NCI-H526 (cell line): ENCODE results near the gene AUP1.

ENCODE experiments used
- DNase-seq, 2 experiments: peaks; one replicate each; lab custom pipeline; 2025; lab: John Stamatoyannopoulos, UW

AUP1 gene

GRCh38 chr2:74556831-74557370 lies 27.4 kb upstream of the AUP1 start:
- no peak for DNase-seq

- no peak for DNase-seq
These were observed 26.7 kb upstream of the AUP1 start for GRCh38 chr2:74556159-74556558.

- no peak for DNase-seq
These were observed 26.2 kb upstream of the AUP1 start for GRCh38 chr2:74555610-74556103.

GRCh38 chr2:74554820-74555531 lies 25.5 kb upstream of the AUP1 start:
- peak; percentile 45 to 77 for DNase-seq

GRCh38 chr2:74553892-74554819 lies 24.6 kb upstream of the AUP1 start, which contains the start of the genes DOK1 and LOXL3:
TSS of gene DOK1 (plus strand) at chr2:74554720. CDS start at chr2:74554755, 35 bp downstream.
TSS of gene LOXL3 (minus strand) at chr2:74553942. CDS start at chr2:74552634, 1,308 bp downstream.
- DNase-seq, result peak; percentile 37 to 77

GRCh38 chr2:74552914-74553811 lies 23.7 kb upstream of the AUP1 start:
- peak in 1 of 2 experiments; percentile 25 for DNase-seq

GRCh38 chr2:74551942-74552913 lies 22.7 kb upstream of the AUP1 start:
- DNase-seq, result no peak

GRCh38 chr2:74551530-74551929 lies 22.0 kb upstream of the AUP1 start:
- no peak for DNase-seq

GRCh38 chr2:74550231-74550630 lies 20.7 kb upstream of the AUP1 start:
- no peak for DNase-seq

GRCh38 chr2:74548900-74549826 lies 19.7 kb upstream of the AUP1 start:
- DNase-seq, result peak; percentile 42 to 85

- DNase-seq, result peak; percentile 40 to 68
These were observed 18.9 kb upstream of the AUP1 start for GRCh38 chr2:74548285-74548899.

GRCh38 chr2:74546004-74546403 lies 16.5 kb upstream of the AUP1 start:
- DNase-seq, result no peak

GRCh38 chr2:74544634-74545033 lies 15.1 kb upstream of the AUP1 start:
- no peak for DNase-seq

GRCh38 chr2:74542978-74543377 lies 13.5 kb upstream of the AUP1 start:
- DNase-seq, result no peak

GRCh38 chr2:74540291-74540690 lies 10.8 kb upstream of the AUP1 start:
- DNase-seq, result no peak

- no peak for DNase-seq
These were observed 9.4 kb upstream of the AUP1 start for GRCh38 chr2:74538881-74539339.

GRCh38 chr2:74537140-74537539 lies 7.6 kb upstream of the AUP1 start:
- DNase-seq, result no peak

- no peak for DNase-seq
These were observed 6.9 kb upstream of the AUP1 start for GRCh38 chr2:74536166-74536950.
